Mucosa of rectum (tissue), 2 donors: ENCODE measurements around the gene KIR2DL4.
"Not testable (repeated sequence)": the region's sequence is repeated elsewhere in the genome, so short reads cannot be mapped to it uniquely, and the experiment has no call there.

ENCODE experiments used
- H3K27ac ChIP-seq, 2 donors: one replicate each; pipeline ENCODE4 v1.7.0; 2013; ENCODE audit warnings: inconsistent platforms in 2 of 2, low read depth in 2 of 2, low read length in 2 of 2
- H3K27me3 ChIP-seq, 2 donors: one replicate each; pipeline ENCODE4 v1.7.0; 2013; ENCODE audit warnings: low read length in 2 of 2; ENCODE audit not compliant: control insufficient read depth in 2 of 2, insufficient read depth in 2 of 2
- H3K36me3 ChIP-seq, 2 donors: one replicate each; pipeline ENCODE4 v1.7.0; 2013; ENCODE audit warnings: low read length in 2 of 2; ENCODE audit not compliant: control insufficient read depth in 2 of 2, insufficient read depth in 2 of 2
- H3K4me1 ChIP-seq, 2 donors: one replicate each; pipeline ENCODE4 v1.7.0; 2013; ENCODE audit warnings: low read length in 2 of 2, mild to moderate bottlenecking in 1 of 2; ENCODE audit not compliant: control insufficient read depth in 2 of 2, insufficient read depth in 2 of 2
- H3K4me3 ChIP-seq, 2 donors: one replicate each; pipeline ENCODE4 v1.7.0; 2013; ENCODE audit warnings: low read length in 2 of 2
- H3K9ac ChIP-seq, 2 donors: one replicate each; pipeline ENCODE4 v1.7.0; 2013; ENCODE audit warnings: low read length in 2 of 2, low read depth in 1 of 2, mild to moderate bottlenecking in 1 of 2
- H3K9me3 ChIP-seq, 2 donors: one replicate each; pipeline ENCODE4 v1.7.0; 2013; ENCODE audit warnings: low read length in 2 of 2; ENCODE audit not compliant: control insufficient read depth in 2 of 2
- donor health status: healthy.
- donor health status: Normal muscosa, but diverticular disease.

The KIR2DL4 gene

DNA sequence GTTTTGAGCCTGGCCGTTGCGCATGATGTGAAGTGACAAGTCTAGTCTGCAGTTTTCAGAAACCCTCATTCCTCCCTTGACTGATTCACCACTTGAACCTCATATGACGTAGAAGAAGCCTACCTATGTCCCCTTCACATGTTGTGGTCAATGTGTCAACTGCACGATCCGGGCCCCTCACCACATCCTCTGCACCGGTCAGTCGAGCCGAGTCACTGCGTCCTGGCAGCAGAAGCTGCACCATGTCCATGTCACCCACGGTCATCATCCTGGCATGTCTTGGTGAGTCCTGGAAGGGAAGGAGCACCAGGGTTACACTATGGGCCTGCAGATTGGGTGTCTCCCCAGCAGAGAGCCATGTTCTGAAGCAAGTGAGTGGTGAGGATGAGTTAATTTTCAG lies at the start of gene KIR2DL4:
Gene KIR2DL4 (plus strand): TSS at position 201 of the 400 bp plus-strand sequence. CDS start 42 bp downstream, at position 243.
- H3K36me3 ChIP-seq = no peaks in the 10 kb centered on the region
- H3K4me1 ChIP-seq = no peaks in the 10 kb centered on the region
- H3K9ac ChIP-seq = no peak within 1 kb of the TSS
- H3K27ac ChIP-seq = no peak within 1 kb of the TSS
- no peaks in the 10 kb centered on the region for H3K9me3 ChIP-seq
- no peaks in the 10 kb centered on the region for H3K27me3 ChIP-seq
- no peak within 1 kb of the TSS for H3K4me3 ChIP-seq

DNA sequence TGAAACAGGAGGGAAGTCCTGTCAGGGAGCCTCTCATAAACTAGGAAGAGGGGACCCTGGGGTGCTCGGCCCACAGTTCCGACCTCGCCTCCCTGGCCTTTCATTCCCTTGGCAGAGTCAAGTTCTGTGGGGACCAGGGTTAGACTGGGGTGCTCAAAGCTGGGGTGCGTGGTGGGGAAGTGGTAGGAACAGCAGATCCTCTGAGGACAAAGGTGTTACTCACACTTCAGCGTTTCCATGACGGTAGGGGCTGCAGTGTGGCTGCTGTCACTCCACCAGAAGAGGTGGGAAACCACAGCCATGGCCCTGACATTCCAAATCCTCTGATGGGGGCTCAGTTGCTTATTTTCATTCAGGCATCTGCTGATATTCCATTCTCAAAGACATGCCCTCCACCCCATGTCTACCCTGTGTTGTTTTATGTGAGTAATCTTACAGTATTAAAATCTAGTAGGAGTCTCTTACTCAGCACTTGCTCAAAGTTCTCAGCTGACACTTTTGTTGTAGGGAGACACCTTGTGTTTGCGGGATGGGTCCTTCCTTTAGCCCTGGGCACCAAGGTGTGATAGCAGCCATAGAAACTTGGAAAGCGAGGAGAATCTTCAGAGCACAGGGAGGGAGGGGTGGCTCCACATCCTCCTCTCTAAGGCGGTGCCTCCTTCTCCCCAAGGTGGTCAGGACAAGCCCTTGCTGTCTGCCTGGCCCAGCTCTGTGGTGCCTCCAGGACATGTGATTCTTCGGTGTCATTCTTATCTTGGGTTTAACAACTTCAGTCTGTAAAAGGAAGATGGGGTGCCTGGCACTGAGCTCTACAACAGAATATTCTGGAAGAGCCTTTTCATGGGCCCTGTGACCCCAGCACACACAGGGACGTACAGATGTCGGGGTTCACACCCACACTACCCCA lies 47.0 kb upstream of the KIR2DL4 start:
- H3K4me3 ChIP-seq, H3K9ac ChIP-seq: not testable (repeated sequence)

DNA sequence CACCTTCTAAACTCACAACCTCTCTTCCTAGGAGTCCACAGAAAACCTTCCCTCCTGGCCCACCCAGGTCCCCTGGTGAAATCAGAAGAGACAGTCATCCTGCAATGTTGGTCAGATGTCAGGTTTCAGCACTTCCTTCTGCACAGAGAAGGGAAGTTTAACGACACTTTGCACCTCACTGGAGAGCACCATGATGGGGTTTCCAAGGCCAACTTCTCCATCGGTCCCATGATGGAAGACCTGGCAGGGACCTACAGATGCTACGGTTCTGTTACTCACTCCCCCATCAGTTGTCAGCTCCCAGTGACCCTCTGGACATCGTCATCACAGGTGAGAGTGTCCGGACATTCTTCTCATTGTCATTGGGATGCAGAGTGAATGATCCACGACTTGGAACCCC lies 44.8 kb upstream of the KIR2DL4 start:
- H3K27ac ChIP-seq, H3K27me3 ChIP-seq, H3K36me3 ChIP-seq, H3K9ac ChIP-seq, H3K9me3 ChIP-seq, H3K4me1 ChIP-seq, H3K4me3 ChIP-seq: not testable (repeated sequence)

More for the DNA sequence above, 47.0 kb upstream of the KIR2DL4 start:
- H3K36me3 ChIP-seq, H3K9me3 ChIP-seq, H3K4me1 ChIP-seq, H3K27me3 ChIP-seq, H3K27ac ChIP-seq: not testable (repeated sequence)

DNA sequence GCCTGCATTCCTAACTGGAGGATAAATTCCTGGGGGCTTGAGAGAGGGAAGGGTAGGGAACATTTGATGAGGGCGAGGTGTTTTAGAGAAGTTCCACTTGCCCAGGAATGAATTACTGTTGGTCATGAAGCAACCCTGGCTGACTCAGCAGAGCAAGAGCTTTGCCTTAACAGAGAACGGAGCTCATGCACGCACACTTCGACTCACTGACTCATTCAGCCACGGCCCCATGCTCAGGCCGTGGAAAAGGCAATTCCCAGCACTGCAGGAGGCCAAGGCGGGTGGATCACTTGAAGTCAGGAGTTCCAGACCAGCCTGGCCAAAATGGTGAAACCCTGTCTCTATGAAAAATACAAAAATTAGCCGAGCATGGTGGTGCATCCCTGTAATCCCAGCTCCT lies 39.2 kb upstream of the KIR2DL4 start:
- not testable (repeated sequence) for H3K9ac ChIP-seq, H3K27ac ChIP-seq, H3K36me3 ChIP-seq, H3K9me3 ChIP-seq, H3K27me3 ChIP-seq, H3K4me1 ChIP-seq, H3K4me3 ChIP-seq

DNA sequence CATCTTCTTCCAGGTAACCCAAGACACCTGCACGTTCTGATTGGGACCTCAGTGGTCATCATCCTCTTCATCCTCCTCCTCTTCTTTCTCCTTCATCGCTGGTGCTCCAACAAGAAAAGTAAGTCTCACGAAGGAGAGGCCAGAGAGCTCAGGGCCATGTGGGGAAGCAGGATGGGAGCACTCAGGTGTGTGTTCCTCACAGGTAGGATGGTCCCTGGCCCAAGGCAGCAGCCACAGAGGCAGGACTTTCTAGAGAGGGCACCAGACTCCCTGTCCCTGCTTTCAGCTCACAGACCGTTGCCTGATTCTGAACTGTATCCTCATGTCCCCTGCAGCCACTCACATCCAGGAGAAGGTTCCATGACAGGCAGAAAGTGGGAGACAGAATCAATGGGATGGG lies 36.9 kb upstream of the KIR2DL4 start:
- not testable (repeated sequence) for H3K4me3 ChIP-seq

DNA sequence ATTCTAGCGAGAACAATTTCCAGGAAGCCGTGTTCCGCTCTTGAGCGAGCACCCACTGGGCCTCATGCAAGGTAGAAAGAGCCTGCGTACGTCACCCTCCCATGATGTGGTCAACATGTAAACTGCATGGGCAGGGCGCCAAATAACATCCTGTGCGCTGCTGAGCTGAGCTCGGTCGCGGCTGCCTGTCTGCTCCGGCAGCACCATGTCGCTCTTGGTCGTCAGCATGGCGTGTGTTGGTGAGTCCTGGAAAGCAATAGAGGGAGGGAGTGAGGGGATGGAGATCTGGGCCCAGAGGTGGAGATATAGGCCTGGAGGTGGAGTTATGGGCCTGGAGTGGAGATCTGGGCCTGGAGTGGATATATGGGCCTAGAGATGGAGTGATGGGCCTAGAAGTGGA lies 33.8 kb upstream of the KIR2DL4 start, which contains the start of gene KIR2DL1:
Gene KIR2DL1 (plus strand): TSS at position 148 of the 400 bp plus-strand sequence. CDS start 58 bp downstream, at position 206.
- H3K36me3 ChIP-seq, H3K4me3 ChIP-seq, H3K27ac ChIP-seq, H3K27me3 ChIP-seq, H3K9me3 ChIP-seq, H3K4me1 ChIP-seq, H3K9ac ChIP-seq: not testable (repeated sequence)

More for the DNA sequence above, 36.9 kb upstream of the KIR2DL4 start:
- H3K9ac ChIP-seq, H3K36me3 ChIP-seq, H3K27me3 ChIP-seq, H3K4me1 ChIP-seq, H3K9me3 ChIP-seq, H3K27ac ChIP-seq: not testable (repeated sequence)

DNA sequence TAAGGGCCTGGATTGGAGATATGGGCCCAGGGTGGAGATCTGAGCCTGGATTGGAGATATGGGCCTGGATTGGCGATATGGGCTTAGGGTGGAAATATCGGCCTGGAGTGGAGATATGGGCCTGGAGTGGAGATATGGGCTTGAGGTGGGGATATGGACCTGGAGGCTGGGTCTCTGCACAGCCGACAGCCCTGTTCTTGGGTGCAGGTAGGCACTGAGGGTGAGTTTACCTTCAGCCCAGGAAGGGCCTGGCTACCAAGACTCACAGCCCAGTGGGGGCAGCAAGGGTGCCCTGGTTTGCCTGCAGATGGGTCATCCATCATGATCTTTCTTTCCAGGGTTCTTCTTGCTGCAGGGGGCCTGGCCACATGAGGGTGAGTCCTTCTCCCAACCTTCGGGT lies 32.9 kb upstream of the KIR2DL4 start:
- not testable (repeated sequence) for H3K9ac ChIP-seq, H3K36me3 ChIP-seq, H3K9me3 ChIP-seq, H3K27me3 ChIP-seq, H3K4me1 ChIP-seq, H3K4me3 ChIP-seq, H3K27ac ChIP-seq

DNA sequence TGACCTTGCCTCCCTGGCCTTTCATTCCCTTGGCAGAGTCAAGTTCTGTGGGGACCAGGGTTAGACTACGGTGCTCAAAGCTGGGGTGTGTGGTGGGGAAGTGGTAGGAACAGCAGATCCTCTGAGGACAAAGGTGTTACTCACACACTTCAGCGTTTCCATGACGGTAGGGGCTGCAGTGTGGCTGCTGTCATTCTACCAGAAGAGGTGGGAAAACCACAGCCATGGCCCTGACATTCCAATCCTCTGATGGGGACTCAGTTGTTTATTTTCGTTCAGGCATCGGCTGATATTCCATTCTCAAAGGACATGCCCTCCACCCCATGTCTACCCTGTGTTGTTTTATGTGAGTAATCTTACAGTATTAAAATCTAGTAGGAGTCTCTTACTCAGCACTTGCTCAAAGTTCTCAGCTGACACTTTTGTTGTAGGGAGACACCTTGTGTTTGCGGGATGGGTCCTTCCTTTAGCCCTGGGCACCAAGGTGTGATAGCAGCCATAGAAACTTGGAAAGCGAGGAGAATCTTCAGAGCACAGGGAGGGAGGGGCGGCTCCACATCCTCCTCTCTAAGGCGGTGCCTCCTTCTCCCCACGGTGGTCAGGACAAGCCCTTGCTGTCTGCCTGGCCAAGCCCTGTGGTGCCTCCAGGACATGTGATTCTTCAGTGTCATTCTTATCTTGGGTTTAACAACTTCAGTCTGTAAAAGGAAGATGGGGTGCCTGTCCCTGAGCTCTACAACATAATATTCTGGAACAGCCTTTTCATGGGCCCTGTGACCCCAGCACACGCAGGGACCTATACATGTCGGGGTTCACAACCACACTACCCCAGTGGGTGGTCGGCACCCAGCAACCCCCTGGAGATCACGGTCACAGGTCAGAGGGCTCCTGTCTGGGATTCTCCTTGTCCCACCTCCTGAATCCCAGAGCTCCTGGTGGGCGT lies 32.1 kb upstream of the KIR2DL4 start:
- H3K4me1 ChIP-seq, H3K4me3 ChIP-seq, H3K27ac ChIP-seq, H3K36me3 ChIP-seq, H3K9ac ChIP-seq, H3K27me3 ChIP-seq, H3K9me3 ChIP-seq: not testable (repeated sequence)

DNA sequence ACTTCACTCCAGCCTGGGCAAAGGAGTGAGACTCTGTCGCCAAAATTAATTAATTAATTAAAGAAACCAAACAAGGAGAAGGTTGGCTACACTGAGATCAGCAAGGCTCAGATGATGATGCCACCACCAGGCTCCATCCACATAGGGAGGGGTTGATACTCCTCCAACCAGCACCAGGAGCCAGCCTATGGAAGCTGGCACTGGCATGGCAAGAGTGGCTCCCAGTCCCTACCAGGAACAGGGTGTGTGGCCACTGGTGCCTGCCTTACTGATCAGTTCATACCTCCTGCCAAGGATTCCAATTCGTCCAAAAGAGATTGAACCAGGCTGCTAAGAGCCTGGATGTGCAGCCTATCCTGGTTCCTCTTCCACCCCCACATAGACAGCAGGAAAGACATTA lies 30.7 kb upstream of the KIR2DL4 start:
- not testable (repeated sequence) for H3K9ac ChIP-seq, H3K27ac ChIP-seq, H3K36me3 ChIP-seq, H3K4me3 ChIP-seq, H3K4me1 ChIP-seq, H3K9me3 ChIP-seq, H3K27me3 ChIP-seq
